GM12874 (cell line): Measurements from ENCODE around the gene TRPM2.

Source experiments
- TF ChIP-seq, protein P1 (sequence below): IDR thresholded peaks from 2 replicates; pipeline ENCODE4 v1.5.1; 2011; ENCODE audit warnings: low read depth, mild to moderate bottlenecking, control low read depth, low read length, moderate library complexity; ENCODE audit not compliant: insufficient read depth

The TRPM2 gene

GRCh38 chr21:44333509-44334328, 19.7 kb upstream of the TRPM2 start:
- TF ChIP-seq, protein P1, sequence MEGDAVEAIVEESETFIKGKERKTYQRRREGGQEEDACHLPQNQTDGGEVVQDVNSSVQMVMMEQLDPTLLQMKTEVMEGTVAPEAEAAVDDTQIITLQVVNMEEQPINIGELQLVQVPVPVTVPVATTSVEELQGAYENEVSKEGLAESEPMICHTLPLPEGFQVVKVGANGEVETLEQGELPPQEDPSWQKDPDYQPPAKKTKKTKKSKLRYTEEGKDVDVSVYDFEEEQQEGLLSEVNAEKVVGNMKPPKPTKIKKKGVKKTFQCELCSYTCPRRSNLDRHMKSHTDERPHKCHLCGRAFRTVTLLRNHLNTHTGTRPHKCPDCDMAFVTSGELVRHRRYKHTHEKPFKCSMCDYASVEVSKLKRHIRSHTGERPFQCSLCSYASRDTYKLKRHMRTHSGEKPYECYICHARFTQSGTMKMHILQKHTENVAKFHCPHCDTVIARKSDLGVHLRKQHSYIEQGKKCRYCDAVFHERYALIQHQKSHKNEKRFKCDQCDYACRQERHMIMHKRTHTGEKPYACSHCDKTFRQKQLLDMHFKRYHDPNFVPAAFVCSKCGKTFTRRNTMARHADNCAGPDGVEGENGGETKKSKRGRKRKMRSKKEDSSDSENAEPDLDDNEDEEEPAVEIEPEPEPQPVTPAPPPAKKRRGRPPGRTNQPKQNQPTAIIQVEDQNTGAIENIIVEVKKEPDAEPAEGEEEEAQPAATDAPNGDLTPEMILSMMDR: no peak

DNA sequence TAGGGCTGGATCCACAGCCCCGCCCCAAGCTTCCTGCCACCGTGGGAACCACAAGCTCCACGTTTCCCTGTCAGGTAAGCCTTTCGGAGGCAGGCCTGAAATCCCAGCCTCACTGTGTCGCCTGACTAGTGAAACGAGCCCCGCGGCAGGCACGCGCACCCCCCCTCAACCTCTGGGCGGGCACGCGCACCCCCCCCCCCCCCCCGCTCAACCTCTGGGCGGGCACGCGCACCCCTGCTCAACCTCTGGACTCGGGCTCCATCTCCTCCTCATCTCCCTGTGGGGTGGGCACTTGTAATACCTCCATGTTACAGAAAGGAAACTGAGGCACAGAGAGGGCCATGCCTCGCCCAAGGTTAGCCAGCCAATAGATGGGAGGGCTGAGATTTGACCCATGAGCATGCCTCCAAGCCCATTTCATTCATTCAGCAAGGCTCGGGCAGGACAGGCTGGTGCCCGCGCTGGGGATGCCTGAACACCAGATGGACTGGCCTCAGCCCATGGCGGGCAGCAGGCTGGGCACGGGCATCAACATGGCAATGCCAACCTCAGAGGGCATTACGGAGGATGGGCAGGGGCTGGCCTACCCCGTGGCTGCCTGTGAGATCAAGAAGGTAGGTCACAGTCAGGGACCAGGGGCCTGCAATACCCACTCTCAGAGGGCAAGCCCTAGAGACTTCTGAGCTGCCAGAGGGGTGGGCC, 18.9 kb upstream of the TRPM2 start:
- TF ChIP-seq, protein P1: no peak

DNA sequence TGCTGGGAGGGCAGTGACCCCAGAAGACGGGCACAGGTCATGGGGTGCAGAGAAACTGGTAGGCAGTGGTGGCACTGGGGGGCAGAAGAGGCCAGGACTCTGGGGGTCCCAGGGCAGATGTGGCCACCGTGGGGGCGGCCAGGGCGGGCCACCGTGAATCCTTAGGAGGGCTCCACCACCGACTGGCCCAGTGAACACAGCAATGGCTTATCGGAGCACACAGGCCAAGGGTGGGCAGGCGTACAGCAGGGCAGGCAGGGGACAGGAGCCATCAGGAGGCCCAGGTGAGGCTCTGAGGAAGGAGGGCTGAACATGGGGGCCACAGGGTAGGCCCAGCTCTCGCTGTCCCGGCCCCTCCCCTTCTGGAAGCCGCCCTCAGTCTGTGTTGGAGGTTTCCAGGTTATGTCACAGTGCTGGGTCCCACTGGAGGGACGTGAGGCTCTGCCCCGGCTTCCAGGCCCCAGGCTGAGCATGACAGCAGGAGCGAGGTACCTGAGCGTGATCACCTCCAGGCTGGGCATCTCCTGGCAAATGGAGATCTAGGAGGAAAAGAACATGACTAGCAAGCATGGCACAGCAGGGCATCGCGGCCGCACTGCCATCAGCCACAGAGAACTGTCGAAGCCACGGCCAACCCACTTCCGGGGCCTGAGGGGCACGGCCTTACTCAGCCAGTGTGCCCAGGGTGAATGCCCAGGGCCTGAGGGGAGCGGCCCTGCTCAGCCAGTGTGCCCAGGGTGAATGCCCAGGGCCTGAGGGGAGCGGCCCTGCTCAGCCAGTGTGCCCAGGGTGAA, 18.0 kb upstream of the TRPM2 start:
- TF ChIP-seq, protein P1: no peak

GRCh38 chr21:44337449-44337848, 16.0 kb upstream of the TRPM2 start:
- TF ChIP-seq, protein P1: no peak

GRCh38 chr21:44337941-44338895, 15.2 kb upstream of the TRPM2 start:
- TF ChIP-seq, protein P1: no peak

GRCh38 chr21:44338971-44339910, 14.2 kb upstream of the TRPM2 start, which contains the start of gene CFAP410:
TSS of gene CFAP410 (minus strand) at chr21:44339390. CDS start at chr21:44339194, 196 bp downstream.
- TF ChIP-seq, protein P1: no peak
